NT2/D1 (cell line): ENCODE measurements around the gene HLA-DMB.

Source experiments
- DNase-seq: peaks from one replicate; pipeline ENCODE4 v3.0.0-alpha.2; 2011; ENCODE audit warnings: low read depth, low spot score
- H3K27me3 ChIP-seq: 2 replicates; pipeline ENCODE4 v1.6.0; 2011; ENCODE audit warnings: mild to moderate bottlenecking; ENCODE audit not compliant: insufficient read length, insufficient read depth
- H3K36me3 ChIP-seq: 2 replicates; pipeline ENCODE4 v1.6.1; 2011; ENCODE audit warnings: mild to moderate bottlenecking, low read length, mixed read lengths; ENCODE audit not compliant: insufficient read depth, insufficient read length
- H3K4me1 ChIP-seq: 2 replicates; pipeline ENCODE4 v1.5.1; 2011; ENCODE audit not compliant: insufficient read depth, insufficient read length
- H3K4me3 ChIP-seq: 2 replicates; pipeline ENCODE4 v1.5.1; 2011; ENCODE audit warnings: low read depth; ENCODE audit not compliant: insufficient read length
- H3K9ac ChIP-seq: 2 replicates; pipeline ENCODE4 v1.6.0; 2011; ENCODE audit warnings: low read depth; ENCODE audit not compliant: insufficient read length
- H3K9me3 ChIP-seq: 2 replicates; pipeline ENCODE4 v1.5.1; 2011; ENCODE audit warnings: mild to moderate bottlenecking, low read length; ENCODE audit not compliant: insufficient read depth
- SUZ12 ChIP-seq: IDR thresholded peaks from 2 replicates; pipeline ENCODE4 v1.6.1; 2011; ENCODE audit not compliant: insufficient read length, insufficient read depth; ENCODE audit errors: extremely low read depth
- YY1 ChIP-seq: IDR thresholded peaks from 2 replicates; pipeline ENCODE4 v1.6.1; 2011; ENCODE audit not compliant: insufficient read length, insufficient read depth
- ZNF274 ChIP-seq: IDR thresholded peaks from 2 replicates; pipeline ENCODE4 v1.6.1; 2011; ENCODE audit warnings: mild to moderate bottlenecking, low read depth, low read length

The HLA-DMB gene

GRCh38 chr6:32936239-32937152, 4.3 kb downstream of the HLA-DMB start:
- H3K4me3 ChIP-seq, result no peak overlapping the region
- no peak for TF ChIP-seq SUZ12
- TF ChIP-seq ZNF274, result no peak
- no peak for TF ChIP-seq YY1
- no peak for DNase-seq
- H3K4me1 ChIP-seq, result no peaks in the 10 kb centered on the region
- H3K27me3 ChIP-seq, result no peaks in the 10 kb centered on the region
- H3K9me3 ChIP-seq, result no peaks in the 10 kb centered on the region
- peaks cover 3% of the 10 kb centered on the region for H3K36me3 ChIP-seq
- no peak overlapping the region for H3K9ac ChIP-seq

DNA sequence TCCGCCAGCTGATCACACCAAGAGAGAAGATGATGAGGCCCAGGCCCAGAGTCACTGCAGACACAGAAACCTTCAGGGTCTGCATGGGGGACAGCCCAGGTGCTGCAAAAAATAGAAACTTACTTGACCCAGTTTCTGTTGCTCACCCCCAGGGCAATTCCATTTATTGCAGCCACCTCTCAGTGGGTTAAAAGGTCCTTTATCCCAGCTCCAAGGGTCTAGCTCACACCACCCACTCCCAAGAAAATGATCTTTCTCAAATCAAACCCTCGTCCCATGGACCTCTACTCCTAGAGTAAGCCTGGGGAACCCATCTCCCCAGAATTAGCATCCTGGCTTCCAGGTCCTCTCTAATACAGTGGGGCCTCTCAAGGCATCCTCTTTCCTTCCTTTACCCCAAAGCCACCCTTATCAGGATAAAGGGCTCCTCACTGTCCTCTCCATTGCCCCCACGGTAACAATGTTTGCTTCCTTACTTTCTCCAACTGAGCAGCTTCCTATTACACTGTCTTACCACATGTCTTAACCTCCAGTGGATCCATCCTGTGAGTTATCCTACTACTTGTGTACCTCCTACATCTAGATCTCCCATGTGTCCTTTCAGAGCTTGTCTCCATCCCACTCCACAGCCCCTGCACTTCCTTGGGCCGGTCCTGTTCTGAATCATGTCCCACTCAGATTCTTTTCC, 5.1 kb downstream of the HLA-DMB start:
- no peak for DNase-seq
- no peaks in the 10 kb centered on the region for H3K4me1 ChIP-seq
- no peaks in the 10 kb centered on the region for H3K9me3 ChIP-seq
- peaks cover 3% of the 10 kb centered on the region for H3K36me3 ChIP-seq
- TF ChIP-seq SUZ12 (no peak), YY1 (no peak), ZNF274 (no peak)
- H3K9ac ChIP-seq, result no peak overlapping the region
- no peaks in the 10 kb centered on the region for H3K27me3 ChIP-seq
- no peak overlapping the region for H3K4me3 ChIP-seq

- Histone ChIP-seq H3K27me3 (no peaks in the 10 kb centered on the region), H3K4me1 (no peaks in the 10 kb centered on the region), H3K9ac (no peak overlapping the region), H3K36me3 (peaks cover 3% of the 10 kb centered on the region), H3K4me3 (no peak overlapping the region), H3K9me3 (no peaks in the 10 kb centered on the region)
- TF ChIP-seq ZNF274, result no peak
- no peak for TF ChIP-seq SUZ12
- TF ChIP-seq YY1, result no peak
- DNase-seq, result peak; percentile 36
Observed at GRCh38 chr6:32933661-32934085, 7.2 kb downstream of the HLA-DMB start.

GRCh38 chr6:32932132-32932868, 8.5 kb downstream of the HLA-DMB start:
- Histone ChIP-seq H3K27me3 (no peaks in the 10 kb centered on the region), H3K9ac (no peak overlapping the region), H3K4me3 (no peak overlapping the region), H3K4me1 (no peaks in the 10 kb centered on the region), H3K36me3 (peaks cover 3% of the 10 kb centered on the region), H3K9me3 (no peaks in the 10 kb centered on the region)
- TF ChIP-seq ZNF274, result no peak
- TF ChIP-seq YY1, result no peak
- TF ChIP-seq SUZ12, result no peak
- no peak for DNase-seq

DNA sequence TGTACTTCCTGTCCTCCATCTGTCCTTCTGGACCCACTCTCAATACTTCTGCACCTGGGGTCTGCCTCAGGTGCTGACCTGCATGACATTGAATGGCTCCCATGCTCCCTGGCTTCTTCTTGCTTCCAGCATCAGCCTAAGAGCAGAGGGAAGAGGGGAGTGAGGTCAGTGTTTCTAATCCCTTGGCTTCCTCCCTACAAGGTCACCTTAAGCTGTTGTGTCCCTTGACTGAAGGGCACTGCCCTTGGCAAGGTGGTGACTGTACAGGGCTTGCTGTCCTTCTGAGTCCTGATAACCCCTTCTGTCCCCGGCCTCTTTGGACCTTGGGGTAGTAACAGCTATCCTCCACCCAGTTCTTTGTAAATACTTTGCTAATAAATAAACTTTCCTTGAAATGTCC, 9.6 kb downstream of the HLA-DMB start:
- Histone ChIP-seq H3K9ac (no peak overlapping the region), H3K36me3 (no peaks in the 10 kb centered on the region), H3K4me1 (no peaks in the 10 kb centered on the region), H3K9me3 (no peaks in the 10 kb centered on the region), H3K4me3 (no peak overlapping the region), H3K27me3 (no peaks in the 10 kb centered on the region)
- TF ChIP-seq ZNF274 (no peak), YY1 (no peak), SUZ12 (no peak)
- DNase-seq, result no peak

DNA sequence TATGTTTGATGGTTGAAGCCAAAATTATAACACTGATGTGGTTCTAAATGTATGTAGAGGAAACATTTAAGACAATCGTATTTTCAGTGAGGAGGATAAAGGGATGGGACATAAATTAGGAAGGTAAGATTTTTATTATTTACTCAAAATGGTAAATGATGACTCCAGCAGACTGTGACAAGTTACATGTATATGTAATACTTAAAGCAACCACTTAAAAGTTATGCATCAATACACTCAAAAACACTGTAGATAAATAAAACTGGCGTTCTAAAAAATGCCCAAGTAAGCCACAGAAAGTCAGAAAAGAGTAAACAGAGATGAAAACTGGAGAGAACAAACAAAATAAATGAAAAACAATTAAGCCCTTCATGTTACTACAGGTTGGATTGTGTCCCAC, 18.7 kb downstream of the HLA-DMB start:
- TF ChIP-seq SUZ12 (no peak), YY1 (no peak), ZNF274 (no peak)
- H3K27me3 ChIP-seq, result no peaks in the 10 kb centered on the region

More for the DNA sequence above, 18.7 kb downstream of the HLA-DMB start:
- DNase-seq, result no peak
- H3K4me3 ChIP-seq, result no peak overlapping the region
- no peaks in the 10 kb centered on the region for H3K4me1 ChIP-seq
- H3K36me3 ChIP-seq, result no peaks in the 10 kb centered on the region
- H3K9ac ChIP-seq, result no peak overlapping the region
- H3K9me3 ChIP-seq, result no peaks in the 10 kb centered on the region
